H1 (cell line): Measurements from ENCODE around the gene SYNJ1. TPM values are rescaled to one million over a fixed set of nuclear protein-coding genes. Genes with fewer than 3 reads are reported as not detected.
"Not testable (repeated sequence)": the region's sequence is repeated elsewhere in the genome, so short reads cannot be mapped to it uniquely, and the experiment has no call there.

Experiments
- CTCF ChIA-PET: fragments of 300-600 bp; sonication (Branson Sonifier 250); formaldehyde crosslinking; loops from one replicate; lab custom pipeline; 2021; ENCODE audit not compliant: partially characterized antibody; lab: Charles Lee
- POLR2A ChIA-PET: fragments of 300-600 bp; sonication (Branson Sonifier 250); formaldehyde crosslinking; loops from one replicate; lab custom pipeline; 2021; ENCODE audit warnings: inconsistent platforms; ENCODE audit not compliant: partially characterized antibody; lab: Charles Lee
- DNase-seq, 2 experiments: peaks; one replicate each; pipeline versions ENCODE4 v3.0.0 to v3.0.0-alpha.2; 2010 to 2022; ENCODE audit warnings: low spot score in 2 of 2, low read depth in 1 of 2, mixed read lengths in 1 of 2
- FAIRE-seq: peaks from 2 replicates; lab custom pipeline; 2011; peaks lifted over from hg19 to GRCh38; lab: Jason Lieb, UNC
- H2AFZ ChIP-seq: 2 replicates; pipeline ENCODE4 v1.8.1; 2012; ENCODE audit warnings: low read length, inconsistent platforms
- H2AK5ac ChIP-seq: 2 replicates; pipeline ENCODE4 v1.6.1; 2013; ENCODE audit warnings: low read depth, low read length
- H2BK120ac ChIP-seq: replicated peaks from 2 replicates; pipeline ENCODE3; 2013; ENCODE audit warnings: low read depth, low read length, inconsistent platforms
- H2BK12ac ChIP-seq: 2 replicates; pipeline ENCODE4 v1.6.1; 2013; ENCODE audit warnings: low read depth, low read length
- H2BK15ac ChIP-seq: 2 replicates; pipeline ENCODE4 v1.6.1; 2013; ENCODE audit warnings: low read length
- H2BK20ac ChIP-seq: 2 replicates; pipeline ENCODE4 v1.6.1; 2013; ENCODE audit warnings: low read length
- H2BK5ac ChIP-seq: 2 replicates; pipeline ENCODE4 v1.6.1; 2013; ENCODE audit warnings: low read depth, low read length
- H3K14ac ChIP-seq: 2 replicates; pipeline ENCODE4 v1.6.1; 2013; ENCODE audit warnings: inconsistent platforms; ENCODE audit not compliant: insufficient read length
- H3K18ac ChIP-seq: 2 replicates; pipeline ENCODE4 v1.6.1; 2013; ENCODE audit warnings: low read length; ENCODE audit errors: extremely low read depth
- H3K23ac ChIP-seq: 2 replicates; pipeline ENCODE4 v1.6.1; 2013; ENCODE audit warnings: inconsistent platforms; ENCODE audit not compliant: insufficient read length
- H3K23me2 ChIP-seq: 2 replicates; pipeline ENCODE4 v1.6.1; 2013; ENCODE audit warnings: low read depth, low read length
- H3K27ac ChIP-seq: 2 replicates; pipeline ENCODE4 v1.6.1; 2011; ENCODE audit warnings: low read depth, low read length, inconsistent platforms
- H3K27me3 ChIP-seq, 4 experiments: replicated peaks in 1 of 4; 1 replicate in 1 of 4; 2 replicates in 3 of 4; pipeline versions ENCODE4 v1.6.1 to v1.8.1; 2011 to 2013; ENCODE audit warnings: low read length in 3 of 4, mild to moderate bottlenecking in 3 of 4, inconsistent platforms in 2 of 4, mixed read lengths in 2 of 4, moderate library complexity in 1 of 4; ENCODE audit not compliant: control insufficient read depth in 3 of 4, insufficient read depth in 3 of 4; ENCODE audit errors: extremely low read depth in 1 of 4
- H3K36me3 ChIP-seq, 4 experiments: 2 replicates each; pipeline versions ENCODE4 v1.6.1 to v1.8.1; 2011 to 2013; ENCODE audit warnings: mild to moderate bottlenecking in 4 of 4, low read length in 3 of 4, moderate library complexity in 2 of 4, control low read depth in 1 of 4, inconsistent platforms in 1 of 4; ENCODE audit not compliant: insufficient read depth in 4 of 4, control insufficient read depth in 2 of 4
- H3K4ac ChIP-seq: replicated peaks from 2 replicates; pipeline ENCODE3; 2013; ENCODE audit warnings: low read length, low read depth, mixed read lengths, inconsistent platforms; ENCODE audit not compliant: insufficient read length
- H3K4me1 ChIP-seq, 4 experiments: replicated peaks in 1 of 4; 1 replicate in 1 of 4; 2 replicates in 3 of 4; pipeline versions ENCODE4 v1.6.1 to v1.8.1; 2011 to 2013; ENCODE audit warnings: low read length in 3 of 4, inconsistent platforms in 2 of 4, mixed read lengths in 1 of 4; ENCODE audit not compliant: insufficient read depth in 4 of 4, control insufficient read depth in 3 of 4
- H3K4me2 ChIP-seq, 2 experiments: 2 replicates each; pipeline versions ENCODE4 v1.6.1 to v1.8.1; 2011 to 2013; ENCODE audit warnings: low read depth in 2 of 2, low read length in 2 of 2, control low read depth in 1 of 2, inconsistent platforms in 1 of 2, mild to moderate bottlenecking in 1 of 2; ENCODE audit not compliant: insufficient read depth in 1 of 2
- H3K4me3 ChIP-seq, 4 experiments: fragments of 200-600, 300-600 bp in 1 of 4; sonication (generic), shearing (Covaris generic), sonication (Bioruptor Twin) in 1 of 4; 2 replicates each; pipeline versions ENCODE4 v1.5.1 to v1.8.1; 2011 to 2016; ENCODE audit warnings: low read length in 4 of 4, low read depth in 3 of 4, control low read depth in 2 of 4, inconsistent platforms in 2 of 4, mild to moderate bottlenecking in 2 of 4, mixed read lengths in 1 of 4, moderate library complexity in 1 of 4; ENCODE audit not compliant: insufficient read depth in 2 of 4; ENCODE audit errors: extremely low read depth in 1 of 4
- H3K56ac ChIP-seq: replicated peaks from 2 replicates; pipeline ENCODE3; 2013; ENCODE audit warnings: low read depth, mild to moderate bottlenecking, mixed read lengths, low read length, inconsistent platforms; ENCODE audit not compliant: insufficient read length
- H3K79me1 ChIP-seq: 2 replicates; pipeline ENCODE4 v1.6.1; 2013; ENCODE audit warnings: low read depth, low read length, control low read depth
- H3K79me2 ChIP-seq, 2 experiments: 2 replicates each; pipeline versions ENCODE4 v1.6.1 to v1.8.1; 2012 to 2013; ENCODE audit warnings: low read length in 2 of 2, mild to moderate bottlenecking in 2 of 2, inconsistent platforms in 1 of 2; ENCODE audit not compliant: insufficient read depth in 2 of 2, control insufficient read depth in 1 of 2
- H3K9ac ChIP-seq, 4 experiments: replicated peaks in 1 of 4; 1 replicate in 1 of 4; 2 replicates in 3 of 4; pipeline versions ENCODE4 v1.6.1 to v1.8.1; 2011 to 2013; ENCODE audit warnings: low read depth in 3 of 4, low read length in 3 of 4, control low read depth in 2 of 4, mild to moderate bottlenecking in 2 of 4, moderate library complexity in 2 of 4, inconsistent platforms in 1 of 4; ENCODE audit errors: extremely low read depth in 1 of 4
- H3K9me3 ChIP-seq, 2 experiments: 2 replicates each; pipeline versions ENCODE4 v1.6.1 to v1.8.1; 2012 to 2013; ENCODE audit warnings: mild to moderate bottlenecking in 2 of 2, moderate library complexity in 2 of 2, control low read depth in 1 of 2, inconsistent platforms in 1 of 2, low read depth in 1 of 2, low read length in 1 of 2, mixed read lengths in 1 of 2; ENCODE audit not compliant: insufficient read depth in 2 of 2
- H4K20me1 ChIP-seq, 2 experiments: replicated peaks in 1 of 2; 2 replicates each; pipeline versions ENCODE3 to v1.8.1; 2011 to 2013; ENCODE audit warnings: inconsistent platforms in 2 of 2, low read length in 2 of 2, mild to moderate bottlenecking in 1 of 2; ENCODE audit not compliant: insufficient read depth in 2 of 2, control insufficient read depth in 1 of 2
- H4K5ac ChIP-seq: 2 replicates; pipeline ENCODE4 v1.6.1; 2013; ENCODE audit warnings: low read length, low read depth, mixed read lengths, inconsistent platforms; ENCODE audit not compliant: insufficient read length
- H4K8ac ChIP-seq: 2 replicates; pipeline ENCODE4 v1.8.0; 2013; ENCODE audit warnings: mild to moderate bottlenecking, moderate library complexity, low read length, inconsistent platforms; ENCODE audit not compliant: insufficient read depth; ENCODE audit errors: extremely low read depth
- H4K91ac ChIP-seq: replicated peaks from 2 replicates; pipeline ENCODE3; 2013; ENCODE audit warnings: low read length, mixed read lengths, inconsistent platforms; ENCODE audit not compliant: insufficient read length
- WGBS, 2 experiments: shearing (Covaris generic) in 1 of 2; methylation state at CpG; one replicate each; pipeline versions ENCODE4 v1.1.6 to v1.1.7; 2013 to 2015; ENCODE audit warnings: low lambda C conversion rate in 2 of 2, mixed read lengths in 2 of 2, inconsistent platforms in 1 of 2, low coverage in 1 of 2, missing lambda C conversion rate in 1 of 2; ENCODE audit not compliant: insufficient replicate concordance in 2 of 2, insufficient coverage in 1 of 2, insufficient read length in 1 of 2; ENCODE audit errors: extremely low coverage in 1 of 2, missing lambda C conversion rate in 1 of 2; 5-methylcytosine and 5-hydroxymethylcytosine counted together
- polyA plus RNA-seq, 7 experiments: library from polyadenylated mRNA; depleted of rRNA in 3 of 7; stranded (reverse) in 5 of 7; unstranded in 2 of 7; fragments of >200 nt in 5 of 7; fragments of 200-250 nt in 2 of 7; gene quantifications; 1 replicate in 5 of 7; 2 replicates in 1 of 7; 4 replicates in 1 of 7; pipeline versions ENCODE4 v1.2.1 to v1.2.3, GENCODE V29; 2011 to 2013; ENCODE audit warnings: missing spikeins in 2 of 7, mixed read lengths in 2 of 7
- total RNA-seq: library from RNA; stranded (reverse); fragmentation: NEBNext Ultra II Directional; extraction: Animal tissue kit (Norgen Biotek cat#: 25700); gene quantifications from 2 replicates; pipeline ENCODE4 v1.2.1, GENCODE V29; 2021

The SYNJ1 gene
- total and polyA plus RNA-seq, 2 of the 8 experiments (the other 6 are each of a cell fraction or from before 2014, with no cell fraction given): 1.3 to 4.3 TPM

DNA sequence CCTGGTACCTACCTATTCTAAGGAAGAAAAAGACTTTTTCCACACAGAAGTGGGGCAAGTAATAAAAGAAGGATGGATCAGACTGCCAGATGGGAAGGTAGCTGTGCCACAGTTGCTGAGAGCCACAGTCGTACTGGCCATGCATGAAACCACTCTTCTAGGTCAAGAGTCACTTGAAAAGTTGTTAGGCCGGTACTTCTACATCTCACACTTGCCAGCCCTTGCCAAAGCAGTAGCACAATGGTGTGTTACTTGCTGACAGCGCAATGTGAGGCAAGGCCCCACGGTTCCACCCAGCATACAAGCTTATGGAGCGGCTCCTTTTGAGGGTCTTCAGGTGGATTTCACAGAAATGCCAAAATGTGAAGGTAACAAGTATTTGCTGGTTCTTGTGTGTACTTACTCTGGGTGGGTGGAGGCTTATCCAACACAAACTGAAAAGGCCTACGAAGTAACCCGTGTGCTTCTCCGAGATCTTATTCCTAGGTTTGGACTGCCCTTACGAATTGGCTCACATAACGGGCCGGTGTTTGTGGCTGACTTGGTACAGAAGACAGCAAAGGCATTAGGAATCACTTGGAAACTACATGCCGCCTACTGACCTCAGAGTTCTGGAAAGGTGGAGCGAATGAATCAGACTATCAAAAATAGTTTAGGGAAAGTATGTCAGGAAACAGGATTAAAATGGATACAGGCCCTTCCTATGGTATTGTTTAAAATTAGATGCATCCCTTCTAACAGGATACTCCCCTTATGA lies 66.6 kb downstream of the SYNJ1 start:
- H2AFZ ChIP-seq, H3K27me3 ChIP-seq, H3K18ac ChIP-seq, H3K23me2 ChIP-seq, H3K9ac ChIP-seq, CTCF ChIA-PET, H3K4me1 ChIP-seq, H2BK12ac ChIP-seq, FAIRE-seq, H3K27ac ChIP-seq, H3K4me2 ChIP-seq, H3K36me3 ChIP-seq, DNase-seq, H2BK120ac ChIP-seq, H3K23ac ChIP-seq, H2AK5ac ChIP-seq, H3K9me3 ChIP-seq, H2BK15ac ChIP-seq, H2BK5ac ChIP-seq, H3K79me1 ChIP-seq, H4K8ac ChIP-seq, H4K5ac ChIP-seq, H3K56ac ChIP-seq, H3K14ac ChIP-seq, H4K20me1 ChIP-seq, H3K4me3 ChIP-seq, H4K91ac ChIP-seq, H3K4ac ChIP-seq, H3K79me2 ChIP-seq, H2BK20ac ChIP-seq: not testable (repeated sequence)
- POLR2A ChIA-PET: interaction anchor here (0.6 kb wide), 2 partner anchors 496 to 714 kb away, joined by 3 to 4 read pairs; no protein-coding TSS in a partner anchor
- WGBS, 2 experiments: 95% methylated on average over 13 of the region's 13 CpGs; no CpG with 5 or more reads in 1 of the 2 experiments
